Activated gamma-delta T cell treated with Interleukin-2 at 50 U/mL for 16 hours (primary cell): ENCODE data around the gene WDR70.
"Not testable (repeated sequence)": the region's sequence is repeated elsewhere in the genome, so short reads cannot be mapped to it uniquely, and the experiment has no call there.

Source experiments
- DNase-seq: peaks from one replicate; pipeline ENCODE4 v3.0.0-alpha.2; 2020

Gene WDR70

GRCh38 chr5:37454402-37455055, 75.4 kb downstream of the WDR70 start:
- not testable (repeated sequence) for DNase-seq

GRCh38 chr5:37463191-37464051, 84.3 kb downstream of the WDR70 start:
- not testable (repeated sequence) for DNase-seq

DNA sequence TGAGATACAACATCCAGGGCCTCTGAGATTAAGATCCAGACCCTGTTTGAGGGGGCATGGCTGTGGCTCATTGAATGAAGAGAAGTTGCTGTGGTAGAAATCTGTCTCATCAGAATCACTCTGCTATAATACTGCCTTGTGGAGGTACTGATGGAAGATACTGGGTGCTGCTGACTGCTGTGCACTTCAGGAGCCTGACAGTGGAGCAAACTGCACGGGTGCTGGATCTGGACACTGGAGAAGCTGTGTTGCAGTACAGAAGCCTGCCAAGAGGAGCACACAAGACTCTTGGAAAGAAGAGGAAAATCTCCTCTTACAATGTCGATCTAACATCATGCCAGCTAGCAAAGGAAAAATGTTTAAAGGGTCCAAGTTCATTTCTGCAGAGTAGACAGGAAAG, 85.5 kb downstream of the WDR70 start:
- DNase-seq = not testable (repeated sequence)

DNA sequence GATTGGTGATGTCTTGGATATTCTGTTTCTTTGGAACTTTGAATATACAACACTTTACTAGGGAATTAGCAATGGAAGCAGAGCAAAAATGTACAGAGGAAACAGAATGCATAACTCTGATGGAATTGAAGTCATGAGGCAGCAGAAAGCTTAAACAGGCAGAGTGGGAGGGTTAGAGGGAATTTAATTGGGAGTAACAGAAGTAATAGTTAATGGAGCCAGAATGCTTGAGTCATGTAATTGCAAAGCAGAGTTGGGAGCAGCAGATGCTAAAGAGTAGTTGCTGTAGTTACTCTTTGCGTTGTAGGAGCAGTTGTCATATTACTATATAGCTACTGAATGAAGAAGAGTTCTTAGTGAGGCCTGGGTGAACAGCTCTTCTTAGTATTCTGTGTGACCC, 90.3 kb downstream of the WDR70 start:
- DNase-seq = not testable (repeated sequence)

GRCh38 chr5:37471666-37472197, 92.6 kb downstream of the WDR70 start:
- DNase-seq = no peak

- DNase-seq = no peak
These were observed 98.3 kb downstream of the WDR70 start for GRCh38 chr5:37477426-37477825.

DNA sequence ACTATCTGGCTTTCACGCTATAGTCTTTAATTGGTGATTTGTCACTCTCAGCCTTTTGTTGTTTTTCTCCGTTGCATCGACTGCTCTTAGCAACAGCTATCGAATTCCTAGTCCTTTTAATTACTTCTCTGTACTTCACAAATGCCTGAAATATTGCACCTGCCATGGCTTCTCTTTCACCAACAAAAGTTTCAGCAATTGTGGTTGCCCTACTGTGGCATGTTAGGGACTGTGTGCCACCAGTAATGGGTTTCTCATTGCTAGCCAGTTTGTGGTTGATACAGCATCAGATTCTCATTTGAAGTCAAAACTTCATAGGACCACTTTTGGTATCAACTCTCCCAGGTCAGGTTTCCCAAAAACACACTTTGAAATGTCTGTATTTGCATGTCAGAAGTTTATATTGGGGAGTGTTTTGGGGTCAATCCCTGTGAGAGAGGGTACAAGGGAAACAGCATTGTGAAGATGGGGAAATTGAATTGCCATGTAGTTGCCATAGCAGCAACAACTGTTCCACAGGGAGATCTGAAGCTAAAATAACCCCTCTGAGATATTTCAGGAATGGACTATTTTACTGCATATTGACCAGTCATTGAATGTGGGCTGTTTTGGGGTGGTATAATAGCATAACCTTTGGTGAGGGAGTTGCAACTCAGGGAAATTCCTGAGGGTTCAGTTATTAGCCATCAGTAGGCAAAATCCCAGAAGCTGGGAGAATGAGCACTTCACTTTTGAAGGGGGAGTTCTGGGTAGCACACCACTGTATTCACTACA, 99.2 kb downstream of the WDR70 start:
- DNase-seq = no peak

DNA sequence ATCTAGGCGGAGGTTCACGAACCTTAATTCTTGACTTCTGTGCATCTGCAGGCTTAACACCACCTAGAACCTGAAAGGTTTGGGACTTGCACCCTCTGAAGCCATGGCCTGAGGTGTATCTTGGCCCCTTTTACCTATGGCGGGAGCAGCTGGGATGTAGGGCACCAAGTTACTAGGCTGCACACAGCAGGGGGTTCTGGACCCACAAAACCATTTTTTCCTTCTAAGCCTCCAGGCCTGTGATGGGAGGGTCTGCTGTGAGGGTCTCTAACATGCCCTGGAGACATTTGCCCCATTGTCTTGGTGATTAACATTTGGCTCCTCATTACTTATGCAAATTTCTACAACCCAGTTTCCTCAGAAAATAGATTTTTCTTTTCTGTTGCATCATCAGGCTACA, 102.3 kb downstream of the WDR70 start:
- not testable (repeated sequence) for DNase-seq

- DNase-seq = no peak
These were observed 111.1 kb downstream of the WDR70 start for GRCh38 chr5:37490120-37490810.

GRCh38 chr5:37490931-37491330, 111.8 kb downstream of the WDR70 start:
- DNase-seq = no peak

DNA sequence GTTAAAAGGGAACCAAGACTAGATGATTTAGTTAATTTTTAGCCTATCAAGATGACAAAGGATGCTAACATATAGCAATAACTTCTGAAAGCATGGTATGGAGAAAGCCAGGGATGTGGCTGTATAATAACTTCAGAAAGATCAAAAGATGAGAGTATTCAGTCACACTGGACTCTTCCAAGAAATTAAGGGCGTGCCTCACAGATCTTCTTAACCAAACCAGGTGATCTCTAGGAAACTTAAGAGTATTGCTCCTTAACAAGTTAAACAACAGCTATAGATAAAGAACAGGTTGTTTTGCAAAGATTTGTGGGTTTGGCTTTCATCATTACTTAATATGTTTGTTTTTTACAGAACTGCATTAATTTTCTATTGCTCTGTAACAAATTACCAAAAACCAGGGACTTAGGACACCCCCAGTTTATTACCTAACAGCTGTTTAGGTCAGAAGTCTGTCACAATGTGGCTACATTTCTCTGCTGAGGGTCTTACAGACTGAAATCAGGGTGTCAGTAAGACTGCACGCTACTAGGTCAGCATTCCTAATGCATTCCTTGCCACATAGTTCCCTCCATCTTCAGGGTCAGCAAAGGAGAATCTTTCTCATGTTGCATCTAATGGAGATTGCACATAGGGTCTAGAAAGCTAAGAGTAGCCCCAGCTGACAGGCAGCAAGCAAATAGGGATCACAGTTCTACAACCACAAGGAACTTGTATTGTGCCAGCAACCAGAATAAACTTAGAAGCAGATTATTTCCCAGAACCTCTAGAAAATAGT, 113.8 kb downstream of the WDR70 start:
- DNase-seq = no peak

DNA sequence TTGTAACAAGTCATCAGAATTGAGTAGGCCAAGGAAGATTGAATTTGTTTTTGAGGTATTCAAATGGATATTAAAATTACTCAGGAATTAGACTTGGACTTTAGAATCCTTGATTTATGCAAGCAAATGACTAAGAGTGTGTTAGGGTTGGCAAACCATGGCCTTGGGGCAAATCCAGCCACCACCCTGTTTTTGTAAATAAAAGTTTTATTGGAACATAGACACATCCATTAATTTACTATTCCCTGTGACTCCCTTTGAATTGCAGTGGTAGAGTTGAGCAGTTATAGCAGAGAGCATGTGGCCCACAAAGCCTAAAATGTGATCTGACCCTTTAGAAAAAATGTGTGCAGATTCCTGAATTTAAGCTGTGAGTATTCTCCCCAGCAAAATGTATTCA, 115.6 kb downstream of the WDR70 start:
- DNase-seq = no peak

- no peak for DNase-seq
These were observed 116.1 kb downstream of the WDR70 start for GRCh38 chr5:37495210-37495609.

- DNase-seq = no peak
These were observed 116.7 kb downstream of the WDR70 start for GRCh38 chr5:37495668-37496347.

DNA sequence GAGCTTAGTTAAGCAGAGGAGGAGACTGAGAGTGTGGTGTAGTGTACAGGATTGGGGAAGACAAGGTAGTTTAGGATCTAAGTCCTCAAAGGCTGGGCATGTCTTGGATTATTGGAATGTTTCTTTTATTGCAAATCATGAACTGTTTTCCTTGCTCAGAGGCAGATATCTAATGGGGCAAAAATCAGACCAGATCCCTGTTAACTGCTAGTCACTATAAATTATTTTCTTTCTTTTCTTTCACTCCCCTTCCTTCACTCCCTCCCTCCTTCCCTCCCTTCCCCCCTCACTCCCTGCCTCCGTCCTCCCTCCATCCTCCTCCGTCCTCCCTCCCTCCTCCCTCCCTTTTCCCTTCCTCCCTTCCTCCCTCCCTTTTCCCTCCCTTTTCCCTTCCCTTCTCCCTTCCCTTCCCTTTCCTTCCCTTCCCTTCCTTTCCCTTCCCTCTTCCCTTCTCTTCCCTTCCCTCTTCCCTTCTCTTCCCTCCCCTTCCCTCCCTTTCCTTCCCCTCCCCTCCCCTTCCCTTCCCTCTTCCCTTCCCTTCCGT, 117.9 kb downstream of the WDR70 start:
- no peak for DNase-seq

- no peak for DNase-seq
These were observed 122.0 kb downstream of the WDR70 start for GRCh38 chr5:37501152-37501551.

DNA sequence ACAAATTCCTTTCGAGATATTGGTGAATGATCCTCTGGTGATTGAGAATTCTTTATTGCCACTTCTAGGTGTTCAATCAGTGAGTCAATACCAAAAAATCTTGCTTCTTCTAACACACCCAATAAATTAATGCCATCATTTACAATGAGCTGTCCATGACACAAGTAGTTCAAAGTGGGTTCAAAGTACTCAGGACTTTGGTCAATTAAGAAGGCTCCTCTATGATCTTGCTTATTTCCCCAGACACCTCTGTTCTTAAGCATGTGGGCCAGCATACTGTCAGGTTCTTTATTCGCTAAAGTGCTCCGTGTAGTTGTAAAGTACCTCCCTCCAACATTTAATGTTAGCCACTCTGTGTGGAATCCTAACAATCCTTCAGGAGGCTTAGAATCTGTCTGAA, 127.1 kb downstream of the WDR70 start:
- DNase-seq = no peak

DNA sequence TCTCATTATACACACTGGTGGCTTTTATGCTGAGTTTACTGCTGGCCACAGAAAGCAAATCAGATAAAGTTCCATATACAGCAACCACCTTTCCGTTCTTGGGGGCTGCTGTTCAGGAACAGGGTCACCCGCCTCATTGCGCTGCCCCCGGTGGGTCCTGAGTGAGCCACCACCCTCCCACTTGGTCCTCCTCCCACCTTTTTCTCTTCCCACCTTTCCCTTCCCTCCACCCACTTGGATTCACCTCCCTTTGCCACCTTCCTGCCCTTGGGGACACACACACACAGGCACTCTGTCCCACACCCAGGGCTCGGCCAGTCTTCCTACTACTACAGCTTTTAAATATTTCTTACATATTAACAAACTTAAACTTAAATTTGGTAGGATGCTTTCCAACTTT, 127.6 kb downstream of the WDR70 start:
- DNase-seq = no peak

DNA sequence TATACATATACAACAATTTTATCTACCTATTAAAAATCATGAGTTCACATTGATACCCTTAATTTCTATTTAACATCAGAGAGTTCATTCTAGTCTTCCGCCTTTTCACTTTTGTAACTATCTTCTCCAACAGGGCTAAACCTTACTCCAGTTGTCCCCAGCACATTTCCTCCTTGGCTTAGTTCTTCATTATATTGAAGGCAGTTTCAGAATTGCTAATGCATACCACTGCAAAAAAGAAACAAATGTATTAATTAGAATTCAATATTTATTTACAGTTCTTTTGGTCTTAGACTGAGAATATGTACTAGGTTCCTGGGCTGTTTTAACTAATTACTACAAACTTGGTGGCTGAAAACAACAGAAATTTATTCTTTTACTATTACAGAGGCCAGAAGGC, 132.5 kb downstream of the WDR70 start:
- DNase-seq = no peak

DNA sequence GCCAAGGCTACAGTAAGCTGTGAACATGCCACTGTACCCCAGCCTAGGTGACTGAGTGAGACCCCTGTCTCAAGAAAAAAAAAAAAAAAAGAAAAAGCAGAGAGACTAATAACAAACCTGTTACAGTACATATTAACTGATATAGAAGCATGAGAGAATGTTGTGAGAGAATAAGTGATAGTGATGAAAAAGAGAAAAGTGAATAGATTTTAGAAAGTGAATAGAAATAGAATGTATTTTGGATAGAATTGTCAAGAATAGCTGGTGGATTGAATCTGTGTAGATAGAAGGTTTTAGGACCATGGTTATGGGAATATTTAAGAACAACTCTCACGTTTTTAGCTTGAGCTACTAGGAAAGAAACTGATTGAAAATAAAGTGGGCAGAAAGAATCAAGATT, 135.8 kb downstream of the WDR70 start:
- no peak for DNase-seq

- no peak for DNase-seq
These were observed 138.6 kb downstream of the WDR70 start for GRCh38 chr5:37517686-37518085.
